Endodermal cell (in vitro differentiated cells): ENCODE data around the gene YEATS4. TPM values are rescaled to one million over a fixed set of nuclear protein-coding genes. Genes with fewer than 3 reads are reported as not detected.

ENCODE experiments used
- DNase-seq: peaks from one replicate; pipeline ENCODE4 v3.0.0-alpha.2; 2017
- H3K27ac ChIP-seq: 2 replicates; pipeline ENCODE4 v1.5.1; 2013; ENCODE audit warnings: mild to moderate bottlenecking, low read depth, low read length, moderate library complexity
- H3K27me3 ChIP-seq: 2 replicates; pipeline ENCODE4 v1.6.1; 2013; ENCODE audit warnings: mild to moderate bottlenecking, low read length, moderate library complexity; ENCODE audit not compliant: insufficient read depth, control insufficient read depth, poor library complexity, severe bottlenecking
- H3K36me3 ChIP-seq: 2 replicates; pipeline ENCODE4 v1.7.0; 2013; ENCODE audit warnings: mild to moderate bottlenecking, low read length, moderate library complexity; ENCODE audit not compliant: control insufficient read depth, insufficient read depth
- H3K4me1 ChIP-seq: one replicate; pipeline ENCODE4 v1.7.0; 2013; ENCODE audit warnings: low read length; ENCODE audit not compliant: control insufficient read depth, insufficient read depth
- H3K4me3 ChIP-seq: 2 replicates; pipeline ENCODE4 v1.5.1; 2013; ENCODE audit warnings: mild to moderate bottlenecking, low read length, moderate library complexity
- H3K9ac ChIP-seq: 2 replicates; pipeline ENCODE4 v1.6.1; 2013; ENCODE audit warnings: mild to moderate bottlenecking, low read length, moderate library complexity; ENCODE audit not compliant: poor library complexity, severe bottlenecking; ENCODE audit errors: extremely low read depth
- H3K9me3 ChIP-seq: 2 replicates; pipeline ENCODE4 v1.6.1; 2013; ENCODE audit warnings: mild to moderate bottlenecking, low read length, moderate library complexity; ENCODE audit not compliant: control insufficient read depth
- H3K27ac Mint-ChIP-seq: 2 replicates; pipeline ENCODE4 v1.8.0; 2020; ENCODE audit warnings: mixed read lengths
- H3K27me3 Mint-ChIP-seq: 2 replicates; pipeline ENCODE4 v1.8.0; 2021; ENCODE audit warnings: mild to moderate bottlenecking, mixed read lengths; ENCODE audit not compliant: insufficient read depth
- H3K36me3 Mint-ChIP-seq: 2 replicates; pipeline ENCODE4 v1.8.0; 2020; ENCODE audit warnings: low read depth, mixed read lengths
- H3K4me1 Mint-ChIP-seq: 2 replicates; pipeline ENCODE4 v1.8.0; 2020; ENCODE audit warnings: mixed read lengths
- H3K4me3 Mint-ChIP-seq: 2 replicates; pipeline ENCODE4 v1.8.0; 2020; ENCODE audit warnings: mild to moderate bottlenecking, moderate library complexity, mixed read lengths
- H3K9me3 Mint-ChIP-seq: 2 replicates; pipeline ENCODE4 v1.8.0; 2020; ENCODE audit warnings: mild to moderate bottlenecking, mixed read lengths
- CTCF ChIP-seq: fragments of 200-600 bp; sonication (generic); conservative IDR thresholded peaks from 2 replicates; pipeline ENCODE4 v1.5.0; 2021; ENCODE audit warnings: antibody characterized with exemption, mild to moderate bottlenecking
- WGBS, 2 experiments: methylation state at CpG; one replicate each; pipeline versions ENCODE4 v1.1.5 to v1.1.7; 2013; ENCODE audit warnings: missing lambda C conversion rate in 2 of 2, mixed read lengths in 1 of 2; ENCODE audit not compliant: insufficient coverage in 1 of 2, insufficient read length in 1 of 2; 5-methylcytosine and 5-hydroxymethylcytosine counted together
- total RNA-seq, 2 donors: library from RNA; stranded (reverse); fragmentation: NEBNext Ultra II Directional in 1 of 2; extraction: Animal tissue kit (Norgen Biotek cat#: 25700) in 1 of 2; gene quantifications; 2 replicates in 1 of 2; 3 replicates in 1 of 2; pipeline ENCODE4 v1.2.1, GENCODE V29; 2021

The YEATS4 gene
- total RNA-seq, 2 donors from 2014 or later = 37.0 to 40.9 TPM

DNA sequence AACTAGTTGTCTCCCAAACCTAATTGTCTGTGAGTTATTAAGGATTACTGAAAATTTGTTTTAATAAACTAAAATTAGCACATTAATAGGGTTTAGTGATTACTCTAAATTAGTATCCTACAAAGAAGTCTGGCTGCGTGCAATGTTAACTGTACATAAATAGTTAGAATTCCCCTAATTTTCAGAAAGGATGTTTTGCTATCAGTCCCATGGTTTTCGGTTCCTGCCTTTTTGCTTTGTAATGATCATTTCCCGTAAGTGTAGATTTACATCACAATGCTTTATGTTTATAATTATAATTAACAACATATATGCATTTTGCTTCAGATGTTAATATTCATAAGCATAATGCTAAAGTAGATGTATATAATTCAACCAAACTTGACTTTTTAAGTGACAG lies 31.1 kb upstream of the YEATS4 start:
- Mint-ChIP-seq H3K4me3 (peak overlapping the region; percentile 67), H3K4me1 (peaks cover 52% of the 10 kb centered on the region), H3K9me3 (no peaks in the 10 kb centered on the region), H3K27me3 (no peaks in the 10 kb centered on the region), H3K27ac (no peak overlapping the region), H3K36me3 (peaks cover 18% of the 10 kb centered on the region)
- Histone ChIP-seq H3K27me3 (no peaks in the 10 kb centered on the region), H3K9me3 (peaks cover 2% of the 10 kb centered on the region), H3K4me1 (no peaks in the 10 kb centered on the region), H3K36me3 (no peaks in the 10 kb centered on the region), H3K9ac (no peak overlapping the region), H3K27ac (no peak overlapping the region), H3K4me3 (peak overlapping the region; percentile 89)
- WGBS, 2 experiments = 100% methylated on average over 2 of the region's 3 CpGs; no CpG with 5 or more reads in 1 of the 2 experiments
- no peak for TF ChIP-seq CTCF
- no peak for DNase-seq

- H3K27ac Mint-ChIP-seq = peak overlapping the region; percentile 97
- Histone ChIP-seq H3K4me1 (peaks cover 7% of the 10 kb centered on the region), H3K27me3 (no peaks in the 10 kb centered on the region), H3K4me3 (peak overlapping the region; percentile 89), H3K9me3 (no peaks in the 10 kb centered on the region), H3K27ac (no peak overlapping the region), H3K9ac (peak overlapping the region; percentile 77), H3K36me3 (no peaks in the 10 kb centered on the region)
- peaks cover 18% of the 10 kb centered on the region for H3K36me3 Mint-ChIP-seq
- no peaks in the 10 kb centered on the region for H3K27me3 Mint-ChIP-seq
- TF ChIP-seq CTCF = no peak
- no peak for DNase-seq
- 82 to 88% methylated on average over 4 to 8 of the region's 8 CpGs for WGBS, 2 experiments
- peak overlapping the region; percentile 67 for H3K4me3 Mint-ChIP-seq
- H3K4me1 Mint-ChIP-seq = peaks cover 49% of the 10 kb centered on the region
- H3K9me3 Mint-ChIP-seq = no peaks in the 10 kb centered on the region
These were observed 29.7 kb upstream of the YEATS4 start for GRCh38 chr12:69329669-69330428.

- peak overlapping the region; percentile 77 for H3K9ac ChIP-seq
- no peaks in the 10 kb centered on the region for H3K36me3 ChIP-seq
- no peaks in the 10 kb centered on the region for H3K9me3 ChIP-seq
- no peak overlapping the region for H3K27ac ChIP-seq
- Mint-ChIP-seq H3K9me3 (no peaks in the 10 kb centered on the region), H3K27ac (peak overlapping the region; percentile 97), H3K4me3 (peak overlapping the region; percentile 67), H3K27me3 (no peaks in the 10 kb centered on the region), H3K4me1 (peaks cover 49% of the 10 kb centered on the region), H3K36me3 (peaks cover 16% of the 10 kb centered on the region)
- H3K27me3 ChIP-seq = no peaks in the 10 kb centered on the region
- no peak for TF ChIP-seq CTCF
- DNase-seq = peak; percentile 93
- WGBS, 2 experiments = 2 to 5% methylated on average over 10 to 15 of the region's 18 CpGs
- H3K4me3 ChIP-seq = peak overlapping the region; percentile 89
- H3K4me1 ChIP-seq = peaks cover 7% of the 10 kb centered on the region
These were observed 28.8 kb upstream of the YEATS4 start for GRCh38 chr12:69330475-69331473.
